Caco-2 (cell line): ENCODE results near the gene SUSD2. TPM values are rescaled to one million over a fixed set of nuclear protein-coding genes. Genes with fewer than 3 reads are reported as not detected.

Experiments used
- Bru-seq: library from RNA; stranded (reverse); fragments of 400-500 nt; gene quantifications from one replicate; lab custom pipeline; 2021; lab: Mats Ljungman, UMichigan
- BruChase-seq, 2 experiments: library from RNA; stranded (reverse); fragments of 400-500 nt; gene quantifications; one replicate each; lab custom pipeline; 2021; lab: Mats Ljungman, UMichigan
- BruUV-seq: library from RNA; stranded (reverse); fragments of 400-500 nt; replicated peaks from 2 replicates; lab custom pipeline; 2021; lab: Mats Ljungman, UMichigan
- CTCF ChIA-PET: fragments of 300-600 bp; sonication (Branson Sonifier 250); formaldehyde crosslinking; loops from one replicate; lab custom pipeline; 2022; ENCODE audit warnings: antibody characterized with exemption; lab: Charles Lee
- POLR2A ChIA-PET: fragments of 300-600 bp; sonication (Branson Sonifier 250); formaldehyde crosslinking; loops from one replicate; lab custom pipeline; 2022; ENCODE audit warnings: antibody characterized with exemption; lab: Charles Lee
- DNase-seq, 2 experiments: peaks; one replicate each; pipeline versions ENCODE4 v3.0.0 to v3.0.0-alpha.2; 2020 to 2022
- H3K27me3 ChIP-seq: replicated peaks from 2 replicates; pipeline ENCODE4 v1.6.0; 2011; ENCODE audit warnings: low read length; ENCODE audit not compliant: control insufficient read depth, insufficient read depth
- H3K36me3 ChIP-seq: 2 replicates; pipeline ENCODE4 v1.5.1; 2011; ENCODE audit warnings: low read length; ENCODE audit not compliant: control insufficient read depth, insufficient read depth
- H3K4me1 ChIP-seq: fragments of 250-450 bp; sonication (Bioruptor Pico); 2 replicates; pipeline ENCODE4 v1.5.1; 2020; ENCODE audit warnings: mild to moderate bottlenecking
- H3K4me3 ChIP-seq: 2 replicates; pipeline ENCODE4 v1.5.1; 2011; ENCODE audit warnings: low read depth, mild to moderate bottlenecking, control low read depth, low read length
- H3K9me3 ChIP-seq: fragments of 250-450 bp; sonication (Bioruptor Pico); 2 replicates; pipeline ENCODE4 v1.5.1; 2020; ENCODE audit warnings: mild to moderate bottlenecking, moderate library complexity
- H3K27ac Mint-ChIP-seq: one replicate; pipeline ENCODE4 v1.8.0; 2022; ENCODE audit warnings: mixed read lengths; ENCODE audit not compliant: unreplicated experiment
- H3K27me3 Mint-ChIP-seq: one replicate; pipeline ENCODE4 v1.8.0; 2022; ENCODE audit warnings: mixed read lengths; ENCODE audit not compliant: insufficient read depth, unreplicated experiment
- H3K36me3 Mint-ChIP-seq: one replicate; pipeline ENCODE4 v1.8.0; 2022; ENCODE audit warnings: mild to moderate bottlenecking, mixed read lengths; ENCODE audit not compliant: insufficient read depth, unreplicated experiment
- H3K4me1 Mint-ChIP-seq: one replicate; pipeline ENCODE4 v1.8.0; 2022; ENCODE audit warnings: low read depth, mixed read lengths; ENCODE audit not compliant: unreplicated experiment
- H3K4me3 Mint-ChIP-seq: one replicate; pipeline ENCODE4 v1.8.0; 2022; ENCODE audit warnings: mild to moderate bottlenecking, moderate library complexity, mixed read lengths; ENCODE audit not compliant: unreplicated experiment
- H3K9me3 Mint-ChIP-seq: one replicate; pipeline ENCODE4 v1.8.0; 2022; ENCODE audit warnings: mixed read lengths; ENCODE audit not compliant: unreplicated experiment
- CTCF ChIP-seq, 2 experiments: fragments of 200-600 bp in 1 of 2; IDR thresholded peaks; 1 replicate in 1 of 2; 2 replicates in 1 of 2; pipeline versions ENCODE4 v1.5.1 to v1.8.0; 2011 to 2022; ENCODE audit warnings: antibody characterized with exemption in 1 of 2, control low read depth in 1 of 2, inconsistent platforms in 1 of 2, low read depth in 1 of 2, low read length in 1 of 2, mild to moderate bottlenecking in 1 of 2, moderate library complexity in 1 of 2; ENCODE audit not compliant: insufficient read depth in 1 of 2, severe bottlenecking in 1 of 2, unreplicated experiment in 1 of 2
- intact Hi-C: fragments of 100-400 bp; cut with micrococcal nuclease; formaldehyde crosslinking; loops from one replicate; pipeline ENCODE4 v1.10.0; 2022; ENCODE audit not compliant: unreplicated experiment
- long read RNA-seq: library from polyadenylated mRNA; stranded (forward); transcript quantifications from one replicate; pipeline ENCODE4 v2.0.0, GENCODE V29; 2022
- total RNA-seq: library from RNA; stranded (reverse); gene quantifications from 2 replicates; pipeline ENCODE4 v1.2.3, GENCODE V29; 2022

The SUSD2 gene
- total RNA-seq (7.0 and 8.6 TPM in 2 replicates), Bru-seq, nascent RNA (percentile 31 among the genes with signal in this experiment), BruChase-seq, experiment 1, labeled RNA remaining after a 2-hour chase (percentile 39 among the genes with signal in this experiment), BruChase-seq, experiment 2, labeled RNA remaining after a 6-hour chase (percentile 48 among the genes with signal in this experiment)
- long read RNA-seq, transcript SUSD2-201 (15 exons, 3,404 nt): major isoform, 21 of 26 reads
- long read RNA-seq, partial matches to known transcripts: 4 of 26 reads
- long read RNA-seq, other reads (novel, unspliced or antisense): 1 of 26 reads

GRCh38 chr22:24181088-24181995 lies at the start of gene SUSD2:
SUSD2 (plus strand) TSS chr22:24181487; CDS start chr22:24181520, 33 bp downstream.
- Histone ChIP-seq H3K9me3 (no peaks in the 10 kb centered on the region), H3K4me3 (0 out of 2 replicates have a peak within 1 kb of the TSS, but pooled peaks have one; percentile 11), H3K36me3 (no peaks in the 10 kb centered on the region; the same call in none of the 2 replicates), H3K4me1 (peaks cover 16% of the 10 kb centered on the region), H3K27me3 (no peaks in the 10 kb centered on the region)
- H3K27ac Mint-ChIP-seq: peak within 1 kb of the TSS; percentile 48
- ChIA-PET CTCF (interaction anchor here (0.6 to 1.2 kb wide), 6 partner anchors 8 to 66 kb away, joined by 3 to 7 read pairs (median 4); no protein-coding TSS in a partner anchor), POLR2A (no interaction called here)
- peak; percentile 62 to 82 for DNase-seq
- BruUV-seq: no TSS peak
- no peaks in the 10 kb centered on the region for H3K27me3 Mint-ChIP-seq
- intact Hi-C loops: no loop called here
- H3K4me3 Mint-ChIP-seq: no peak within 1 kb of the TSS
- no peaks in the 10 kb centered on the region for H3K36me3 Mint-ChIP-seq
- TF ChIP-seq CTCF (IDR thresholded peaks at IDR 0.05; ENCODE audit: insufficient read depth in 1 of 2, low read depth in 1 of 2, low read length in 1 of 2, severe bottlenecking in 1 of 2, unreplicated experiment in 1 of 2): no peak
- no peaks in the 10 kb centered on the region for H3K4me1 Mint-ChIP-seq
- no peaks in the 10 kb centered on the region for H3K9me3 Mint-ChIP-seq

GRCh38 chr22:24133187-24133965 lies 47.9 kb upstream of the SUSD2 start:
- no peaks in the 10 kb centered on the region for H3K27me3 ChIP-seq
- H3K4me3 ChIP-seq: no peak overlapping the region
- ChIA-PET POLR2A (no interaction called here), CTCF (interaction anchor here (0.6 to 2.1 kb wide), 9 partner anchors 13 to 114 kb away, joined by 3 to 19 read pairs (median 4); partner anchors contain the start of gene SUSD2)
- Mint-ChIP-seq H3K4me3 (no peak overlapping the region), H3K36me3 (peaks cover 43% of the 10 kb centered on the region), H3K27me3 (no peaks in the 10 kb centered on the region), H3K4me1 (no peaks in the 10 kb centered on the region), H3K27ac (no peak overlapping the region), H3K9me3 (no peaks in the 10 kb centered on the region)
- H3K4me1 ChIP-seq: no peaks in the 10 kb centered on the region
- BruUV-seq: no TSS peak
- H3K36me3 ChIP-seq: no peaks in the 10 kb centered on the region; the same call in 1 of the 2 replicates
- intact Hi-C loops: loop anchor here (1.0 kb wide), 1 partner anchor 42 kb away; no protein-coding TSS in a partner anchor
- no peaks in the 10 kb centered on the region for H3K9me3 ChIP-seq
- DNase-seq: peak in 1 of 2 experiments; percentile 38
- TF ChIP-seq CTCF (IDR thresholded peaks at IDR 0.05; ENCODE audit: insufficient read depth in 1 of 2, low read depth in 1 of 2, low read length in 1 of 2, severe bottlenecking in 1 of 2, unreplicated experiment in 1 of 2): peak in 1 of 2 experiments; percentile 58
